Dendritic cell treated with granulocyte-macrophage colony-stimulating factor and Interleukin-4, amounts not matched to agents 40 ng/mL and 50 ng/mL, for 4 days (primary cell): ENCODE results near the gene DDX51.

Source experiments
- H3K27ac Mint-ChIP-seq: one replicate; pipeline ENCODE4 v1.8.0; 2022; ENCODE audit warnings: mild to moderate bottlenecking, mixed read lengths
- H3K27me3 Mint-ChIP-seq: one replicate; pipeline ENCODE4 v1.8.0; 2022; ENCODE audit warnings: mild to moderate bottlenecking, mixed read lengths
- H3K36me3 Mint-ChIP-seq: one replicate; pipeline ENCODE4 v1.8.0; 2022; ENCODE audit warnings: low read depth, mixed read lengths
- H3K4me1 Mint-ChIP-seq: one replicate; pipeline ENCODE4 v1.8.0; 2022; ENCODE audit warnings: low read depth, mixed read lengths
- H3K4me3 Mint-ChIP-seq: one replicate; pipeline ENCODE4 v1.8.0; 2022; ENCODE audit warnings: mild to moderate bottlenecking, moderate library complexity, mixed read lengths
- H3K9me3 Mint-ChIP-seq: one replicate; pipeline ENCODE4 v1.8.0; 2022; ENCODE audit warnings: mixed read lengths
- intact Hi-C: fragments of 100-400 bp; cut with micrococcal nuclease; formaldehyde crosslinking; loops from one replicate; pipeline ENCODE4 v1.15.0; 2022

The DDX51 gene

DNA sequence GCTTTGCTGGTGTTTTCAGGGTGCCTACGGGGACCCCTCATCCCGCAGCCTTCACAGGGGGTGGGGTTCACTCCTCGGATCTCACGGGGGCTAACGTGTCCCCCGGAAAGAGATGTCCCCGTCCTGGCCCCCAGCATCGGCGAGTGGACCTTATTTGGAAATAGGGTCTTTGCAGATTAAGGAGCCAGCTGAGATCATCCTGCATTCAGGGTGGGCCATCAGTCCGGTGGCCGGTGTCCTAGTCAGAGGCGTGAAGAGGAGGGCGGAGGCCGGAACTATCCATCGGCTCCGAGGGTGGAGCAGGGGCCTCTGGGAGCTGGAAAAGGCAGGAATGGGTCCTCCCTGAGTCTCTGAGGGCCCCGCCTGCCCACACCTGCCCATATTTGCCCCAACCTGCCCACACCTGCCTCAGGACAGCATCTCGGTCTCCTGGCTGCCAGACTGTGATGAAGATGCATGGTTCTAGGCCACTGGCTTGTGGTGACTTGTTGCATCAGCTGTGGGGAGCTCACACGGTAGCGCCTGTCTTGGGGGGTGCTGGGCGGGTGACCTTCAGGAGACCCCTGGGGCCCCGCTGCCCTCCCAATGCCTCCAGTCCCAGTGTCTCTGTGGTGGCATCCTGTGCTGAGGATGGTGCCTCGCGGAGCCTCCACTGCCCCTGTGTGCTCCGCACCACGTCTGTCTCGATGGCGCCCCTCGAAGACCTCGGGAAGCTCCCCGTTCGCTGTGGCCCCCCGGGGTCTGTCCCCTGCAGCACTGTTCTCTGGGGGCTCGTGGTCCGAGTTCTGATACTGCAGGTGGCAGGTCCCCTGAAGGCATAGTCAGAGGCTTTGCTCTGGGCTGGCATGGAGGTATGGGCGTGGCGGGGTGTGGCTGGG lies 14.8 kb upstream of the DDX51 start:
- Mint-ChIP-seq H3K27ac (no peak overlapping the region), H3K4me3 (no peak overlapping the region), H3K36me3 (no peaks in the 10 kb centered on the region), H3K4me1 (peaks cover 21% of the 10 kb centered on the region), H3K9me3 (no peaks in the 10 kb centered on the region), H3K27me3 (peaks cover 19% of the 10 kb centered on the region)
- intact Hi-C loops = loop anchor here (10.0 kb wide), 1 partner anchor 256 kb away; no protein-coding TSS in a partner anchor

DNA sequence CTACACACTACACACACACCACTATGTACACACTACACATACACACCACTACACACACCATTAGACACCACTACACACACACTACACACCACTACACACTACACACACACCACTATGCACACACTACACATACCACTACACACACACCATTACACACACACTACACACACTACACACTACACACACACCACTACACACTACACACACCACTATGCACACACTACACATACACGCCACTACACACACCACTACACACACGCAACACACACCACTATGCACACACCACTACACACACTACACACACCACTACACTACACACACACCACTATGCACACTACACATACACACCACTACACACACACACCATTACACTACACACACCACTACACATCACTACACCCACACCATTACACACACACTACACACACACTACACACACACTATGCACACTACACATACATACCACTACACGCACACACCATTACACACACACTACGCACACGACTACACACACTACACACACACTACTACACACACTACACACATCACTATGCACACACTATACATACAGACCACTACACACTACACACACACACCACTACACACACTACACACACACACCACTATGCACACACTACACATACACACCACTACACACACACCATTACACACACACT lies 13.8 kb upstream of the DDX51 start:
- Mint-ChIP-seq H3K4me1 (peaks cover 14% of the 10 kb centered on the region), H3K27ac (no peak overlapping the region), H3K27me3 (peaks cover 11% of the 10 kb centered on the region), H3K4me3 (no peak overlapping the region), H3K36me3 (no peaks in the 10 kb centered on the region), H3K9me3 (no peaks in the 10 kb centered on the region)
- intact Hi-C loops = loop anchor here (10.0 kb wide), 1 partner anchor 257 kb away; no protein-coding TSS in a partner anchor

DNA sequence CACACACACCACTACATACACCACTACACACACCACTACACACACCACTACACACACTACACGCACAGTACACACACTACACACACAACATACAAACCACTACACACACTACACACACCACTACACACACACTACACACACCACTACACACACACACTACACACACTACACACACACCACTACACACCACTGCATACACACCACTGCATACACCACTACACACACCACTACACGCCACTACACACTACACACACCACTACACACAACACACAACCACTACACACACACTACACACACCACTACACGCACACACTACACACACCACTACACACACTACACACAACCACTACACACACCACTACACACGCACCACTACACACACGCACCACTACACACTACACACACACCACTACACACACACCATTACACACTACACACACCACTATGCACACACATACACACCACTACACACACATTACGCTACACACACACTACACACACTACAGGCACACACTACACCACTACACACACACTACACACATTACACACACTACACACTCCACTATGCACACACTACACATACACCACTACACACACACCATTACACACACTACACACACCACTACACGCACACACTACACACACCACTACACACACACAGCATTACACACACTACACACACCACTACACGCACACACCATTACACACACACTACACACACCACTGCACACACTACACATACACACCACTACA lies 12.6 kb upstream of the DDX51 start:
- Mint-ChIP-seq H3K4me1 (peaks cover 5% of the 10 kb centered on the region), H3K27me3 (peaks cover 3% of the 10 kb centered on the region), H3K27ac (no peak overlapping the region), H3K4me3 (no peak overlapping the region), H3K36me3 (peaks cover 7% of the 10 kb centered on the region), H3K9me3 (no peaks in the 10 kb centered on the region)
- intact Hi-C loops = loop anchor here (10.0 kb wide), 1 partner anchor 258 kb away; no protein-coding TSS in a partner anchor

DNA sequence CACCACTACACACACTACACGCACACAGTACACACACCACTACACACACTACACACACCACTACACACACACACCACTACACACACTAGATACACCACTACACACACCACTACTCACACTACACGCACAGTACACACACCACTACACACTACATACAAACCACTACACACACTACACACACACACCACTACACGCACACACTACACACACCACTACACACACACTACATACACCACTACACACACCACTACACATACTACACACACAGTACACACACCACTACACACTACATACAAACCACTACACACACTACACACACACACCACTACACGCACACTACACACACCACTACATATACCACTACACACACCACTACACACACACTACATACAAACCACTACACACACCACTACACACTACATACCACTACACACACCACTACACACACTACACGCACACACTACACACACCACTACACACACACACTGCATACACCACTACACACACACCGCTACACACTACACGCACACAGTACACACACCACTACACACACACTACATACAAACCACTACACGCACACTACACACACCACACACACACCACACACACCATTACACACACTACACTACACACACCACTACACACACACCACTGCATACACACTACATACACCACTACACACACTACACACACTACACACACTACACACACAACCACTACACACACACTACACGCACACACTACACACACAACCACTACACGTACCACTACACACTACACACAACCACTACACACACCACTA lies 11.9 kb upstream of the DDX51 start:
- peaks cover 4% of the 10 kb centered on the region for H3K4me1 Mint-ChIP-seq
- intact Hi-C loops = loop anchor here (10.0 kb wide), 1 partner anchor 259 kb away; no protein-coding TSS in a partner anchor
- H3K36me3 Mint-ChIP-seq = peaks cover 15% of the 10 kb centered on the region
- no peaks in the 10 kb centered on the region for H3K9me3 Mint-ChIP-seq
- H3K4me3 Mint-ChIP-seq = no peak overlapping the region
- no peak overlapping the region for H3K27ac Mint-ChIP-seq
- peaks cover 3% of the 10 kb centered on the region for H3K27me3 Mint-ChIP-seq

DNA sequence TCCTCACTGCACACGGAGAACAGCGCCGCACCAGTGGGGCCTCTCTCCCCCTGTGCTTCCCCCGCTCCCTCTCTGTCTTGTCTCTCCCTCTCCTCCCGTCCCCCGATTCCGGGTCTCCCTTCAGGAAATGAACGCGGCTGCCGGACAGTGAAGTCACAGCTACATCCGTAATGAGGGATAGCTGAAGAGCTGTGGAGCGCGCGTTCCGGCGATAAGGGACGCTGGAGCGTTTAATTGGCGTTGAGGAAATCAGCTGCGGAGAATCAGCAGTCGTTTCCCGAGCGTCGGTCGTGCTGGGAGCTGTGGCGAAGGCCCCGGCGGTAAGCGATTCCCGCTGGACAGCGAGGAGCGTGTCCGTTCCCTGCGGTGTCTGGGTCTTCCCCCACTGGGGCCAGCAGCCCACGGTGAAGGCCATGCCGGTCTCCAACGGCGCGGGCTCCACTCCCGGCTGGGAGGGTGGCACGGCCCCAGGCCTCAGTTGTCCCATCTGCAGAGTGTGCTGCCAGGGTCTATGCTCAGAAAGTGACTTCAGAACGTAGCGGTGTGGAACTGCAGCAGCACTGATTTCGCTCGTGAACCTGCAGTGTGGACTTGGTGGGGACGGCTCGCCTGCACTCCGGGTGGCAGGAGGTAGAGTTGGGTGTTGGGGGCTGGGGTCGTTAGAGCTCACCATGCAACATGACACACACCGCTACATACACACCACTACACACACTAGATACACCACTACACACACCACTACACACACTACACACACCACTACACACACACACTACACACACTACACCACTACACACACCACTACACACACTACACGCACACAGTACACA lies 11.0 kb upstream of the DDX51 start:
- Mint-ChIP-seq H3K27me3 (peaks cover 3% of the 10 kb centered on the region), H3K4me1 (peaks cover 3% of the 10 kb centered on the region), H3K36me3 (peaks cover 20% of the 10 kb centered on the region), H3K27ac (no peak overlapping the region), H3K4me3 (no peak overlapping the region), H3K9me3 (no peaks in the 10 kb centered on the region)
- intact Hi-C loops = loop anchor here (1.0 to 10.0 kb wide), 3 partner anchors 64 to 457 kb away; partner anchors contain the start of gene LRCOL1

DNA sequence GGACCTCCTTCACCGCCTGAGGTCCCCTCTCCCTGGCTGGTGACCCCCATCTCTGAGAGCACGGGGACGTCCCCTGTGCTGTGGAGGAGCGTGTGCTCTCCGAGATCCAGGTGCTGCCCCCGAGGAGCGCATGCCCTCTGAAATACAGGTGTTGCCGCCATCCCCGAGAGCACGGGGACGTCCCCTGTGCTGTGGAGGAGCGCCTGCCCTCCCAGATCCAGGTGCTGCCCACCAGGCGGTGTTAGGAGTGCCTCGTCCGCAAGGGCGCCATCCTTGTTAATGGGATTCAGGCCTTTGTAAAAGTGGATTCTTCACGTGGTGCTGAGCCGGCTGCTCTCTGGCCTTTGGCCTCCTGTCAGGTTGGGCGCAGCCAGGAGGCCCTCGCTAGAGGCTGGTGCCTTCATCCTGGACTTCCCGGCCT lies 10.2 kb upstream of the DDX51 start:
- peaks cover 20% of the 10 kb centered on the region for H3K36me3 Mint-ChIP-seq
- no peak overlapping the region for H3K4me3 Mint-ChIP-seq
- intact Hi-C loops = loop anchor here (1.0 to 10.0 kb wide), 3 partner anchors 65 to 458 kb away; partner anchors contain the start of gene LRCOL1
- no peaks in the 10 kb centered on the region for H3K4me1 Mint-ChIP-seq
- H3K27ac Mint-ChIP-seq = no peak overlapping the region
- H3K9me3 Mint-ChIP-seq = no peaks in the 10 kb centered on the region
- no peaks in the 10 kb centered on the region for H3K27me3 Mint-ChIP-seq

DNA sequence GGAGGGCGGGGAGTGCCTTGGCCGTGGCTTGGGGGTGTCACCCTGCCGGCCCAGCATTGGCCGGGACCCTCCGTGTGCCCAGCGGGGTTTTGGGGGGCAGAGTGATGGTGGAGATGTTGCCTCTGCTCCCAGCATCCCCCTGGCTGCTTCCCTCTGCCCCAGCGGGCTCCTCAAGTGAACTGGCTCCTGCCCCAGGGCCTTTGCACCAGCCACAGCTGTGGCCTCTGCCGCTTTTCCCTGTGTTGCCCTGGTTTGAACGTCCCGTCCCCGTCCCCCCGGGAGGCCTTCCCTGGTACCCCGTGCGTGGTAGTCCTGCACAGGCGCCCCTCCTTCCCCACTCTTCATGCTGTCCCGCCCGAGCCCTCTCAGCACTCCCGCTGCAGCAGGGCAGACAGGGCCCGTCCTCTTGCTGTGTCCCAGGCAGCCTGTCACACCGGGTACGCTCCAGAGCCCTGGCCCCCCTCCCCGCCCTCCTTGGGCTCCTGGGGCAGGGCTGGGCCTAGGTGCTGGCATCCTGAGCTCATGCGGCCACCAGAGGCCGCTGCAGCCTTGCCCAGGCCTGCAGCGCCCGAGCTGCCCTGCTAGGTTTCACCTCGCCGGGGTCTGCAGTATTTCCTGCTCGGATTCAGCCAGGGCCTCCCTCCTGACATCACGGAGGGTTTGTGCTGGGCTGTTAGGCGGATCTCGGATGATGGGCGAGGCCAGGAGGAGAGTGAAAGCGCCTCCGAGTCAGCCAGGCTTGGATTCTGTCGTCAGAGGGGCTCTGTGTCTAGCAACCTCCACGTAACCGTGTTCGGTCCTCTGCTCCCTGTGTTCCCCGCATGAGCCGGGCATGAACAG lies 9.6 kb upstream of the DDX51 start:
- intact Hi-C loops = loop anchor here (1.0 to 10.0 kb wide), 3 partner anchors 66 to 459 kb away; partner anchors contain the start of gene LRCOL1
- Mint-ChIP-seq H3K4me1 (no peaks in the 10 kb centered on the region), H3K9me3 (no peaks in the 10 kb centered on the region), H3K4me3 (no peak overlapping the region), H3K36me3 (peaks cover 23% of the 10 kb centered on the region), H3K27ac (no peak overlapping the region), H3K27me3 (no peaks in the 10 kb centered on the region)

DNA sequence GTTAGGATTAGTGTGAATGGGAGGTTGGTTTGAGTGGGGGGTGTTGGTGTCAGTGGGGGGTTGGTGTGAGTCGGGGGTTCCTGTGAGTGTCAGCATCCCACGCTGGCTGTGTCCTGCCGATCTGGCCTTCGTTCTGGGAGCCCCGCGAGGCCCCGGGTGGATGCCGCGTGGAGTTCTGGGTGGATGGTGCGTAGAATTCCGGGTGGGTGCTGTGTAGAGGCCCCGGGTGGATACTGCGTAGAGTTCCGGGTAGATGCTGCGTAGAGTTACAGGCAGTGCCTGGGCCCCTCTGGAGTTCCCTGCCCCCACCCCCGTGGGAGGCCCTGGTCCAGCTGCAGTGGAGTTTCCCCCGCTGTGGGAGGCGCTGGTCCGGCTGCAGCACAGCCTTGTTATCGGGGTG lies 8.8 kb upstream of the DDX51 start:
- H3K36me3 Mint-ChIP-seq = peaks cover 30% of the 10 kb centered on the region
- H3K27ac Mint-ChIP-seq = no peak overlapping the region
- no peaks in the 10 kb centered on the region for H3K27me3 Mint-ChIP-seq
- H3K4me3 Mint-ChIP-seq = no peak overlapping the region
- no peaks in the 10 kb centered on the region for H3K9me3 Mint-ChIP-seq
- intact Hi-C loops = loop anchor here (5.0 to 10.0 kb wide), 2 partner anchors 262 to 459 kb away; partner anchors contain the start of gene LRCOL1
- H3K4me1 Mint-ChIP-seq = no peaks in the 10 kb centered on the region

DNA sequence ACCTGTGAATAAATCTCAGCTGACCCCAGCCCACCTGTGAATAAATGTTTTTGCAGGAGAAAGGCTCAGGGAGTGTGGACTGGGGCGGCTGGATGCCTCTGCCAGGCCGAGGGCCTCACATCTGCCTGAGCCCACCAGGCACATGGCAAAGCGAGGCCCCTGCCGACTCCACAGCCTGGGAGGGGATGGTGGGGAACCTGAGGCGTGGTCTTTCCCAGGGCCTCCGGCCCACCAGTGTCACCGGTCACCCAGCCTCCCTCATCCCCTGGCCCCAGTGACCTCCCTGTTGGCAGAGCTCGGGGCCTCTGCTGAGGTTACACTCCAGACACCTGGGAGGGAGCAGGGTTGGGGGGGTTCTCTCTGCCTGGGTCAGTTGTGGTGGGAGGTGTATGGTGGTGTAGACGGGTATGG lies 8.3 kb upstream of the DDX51 start:
- Mint-ChIP-seq H3K27ac (no peak overlapping the region), H3K36me3 (peaks cover 36% of the 10 kb centered on the region), H3K9me3 (no peaks in the 10 kb centered on the region), H3K27me3 (no peaks in the 10 kb centered on the region), H3K4me1 (no peaks in the 10 kb centered on the region), H3K4me3 (no peak overlapping the region)
- intact Hi-C loops = loop anchor here (5.0 to 10.0 kb wide), 2 partner anchors 262 to 460 kb away; partner anchors contain the start of gene LRCOL1

DNA sequence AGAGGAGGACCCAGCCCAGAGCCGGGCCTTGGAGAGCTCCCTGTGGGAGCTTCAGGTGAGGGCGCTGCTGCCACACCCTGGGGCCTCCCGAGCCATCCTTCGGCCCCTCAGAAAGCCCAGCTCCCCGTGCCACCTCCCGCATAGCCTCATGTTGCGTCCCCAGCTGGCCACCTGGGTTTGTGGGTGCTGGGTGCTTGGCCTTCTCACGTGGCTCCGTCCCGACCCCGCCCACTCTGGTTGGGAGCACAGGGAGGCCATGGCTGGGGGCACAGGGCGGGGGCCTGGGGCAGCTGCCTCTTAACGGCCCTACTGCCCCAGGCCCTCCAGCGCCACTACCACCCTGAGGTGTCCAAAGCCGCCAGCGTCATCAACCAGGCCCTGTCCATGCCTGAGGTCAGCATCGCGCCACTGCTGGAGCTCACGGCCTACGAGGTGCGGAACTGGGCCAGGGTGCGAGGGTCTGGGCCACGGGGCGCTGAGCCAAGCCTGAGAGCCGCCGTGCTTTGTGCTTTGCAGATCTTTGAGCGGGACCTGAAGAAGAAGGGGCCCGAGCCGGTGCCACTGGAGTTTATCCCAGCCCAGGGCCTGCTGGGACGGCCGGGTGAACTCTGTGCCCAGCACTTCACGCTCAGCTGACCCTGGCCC lies 7.8 kb upstream of the DDX51 start:
- Mint-ChIP-seq H3K27me3 (no peaks in the 10 kb centered on the region), H3K36me3 (peaks cover 41% of the 10 kb centered on the region), H3K9me3 (no peaks in the 10 kb centered on the region), H3K4me1 (no peaks in the 10 kb centered on the region), H3K4me3 (no peak overlapping the region), H3K27ac (no peak overlapping the region)
- intact Hi-C loops = loop anchor here (5.0 to 10.0 kb wide), 2 partner anchors 263 to 460 kb away; partner anchors contain the start of gene LRCOL1

DNA sequence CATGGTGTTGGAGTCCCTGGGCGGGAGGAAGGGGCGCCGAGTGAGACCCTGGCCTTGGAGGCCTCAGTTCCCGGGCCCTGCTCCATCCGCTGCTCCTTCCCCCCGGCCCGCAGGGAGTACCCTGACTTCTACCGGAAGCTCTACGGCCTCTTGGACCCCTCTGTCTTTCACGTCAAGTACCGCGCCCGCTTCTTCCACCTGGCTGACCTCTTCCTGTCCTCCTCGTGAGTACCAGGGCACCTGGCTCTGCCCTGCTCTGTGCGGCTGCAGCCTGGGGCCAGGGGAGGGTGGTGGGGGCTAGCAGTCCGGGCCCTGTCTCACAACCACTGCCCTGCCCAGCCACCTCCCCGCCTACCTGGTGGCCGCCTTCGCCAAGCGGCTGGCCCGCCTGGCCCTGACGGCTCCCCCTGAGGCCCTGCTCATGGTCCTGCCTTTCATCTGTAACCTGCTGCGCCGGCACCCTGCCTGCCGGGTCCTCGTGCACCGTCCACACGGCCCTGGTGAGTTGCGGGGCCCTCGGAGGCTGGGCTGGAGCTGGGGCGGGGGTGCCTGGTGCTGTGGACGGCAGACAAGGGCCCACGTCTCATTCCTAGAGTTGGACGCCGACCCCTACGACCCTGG lies 7.1 kb upstream of the DDX51 start:
- Mint-ChIP-seq H3K9me3 (no peaks in the 10 kb centered on the region), H3K27me3 (no peaks in the 10 kb centered on the region)

More for the DNA sequence above, 7.1 kb upstream of the DDX51 start:
- no peak overlapping the region for H3K4me3 Mint-ChIP-seq
- intact Hi-C loops = loop anchor here (5.0 to 10.0 kb wide), 2 partner anchors 264 to 461 kb away; partner anchors contain the start of gene LRCOL1
- H3K27ac Mint-ChIP-seq = no peak overlapping the region
- H3K36me3 Mint-ChIP-seq = peaks cover 47% of the 10 kb centered on the region
- H3K4me1 Mint-ChIP-seq = peaks cover 2% of the 10 kb centered on the region
